C4-2B (cell line): Measurements from ENCODE around the gene SIRPG.

Source experiments
- CTCF ChIP-seq: fragments of 450-650 bp; conservative IDR thresholded peaks from 2 replicates; pipeline ENCODE4 v1.5.1; 2017; ENCODE audit warnings: mild to moderate bottlenecking
- ZFX ChIP-seq: fragments of 450-650 bp; IDR thresholded peaks from 2 replicates; pipeline ENCODE4 v1.6.1; 2017

- TF ChIP-seq CTCF, result no peak
- TF ChIP-seq ZFX, result no peak
Measured at GRCh38 chr20:1667502-1668085, 10.0 kb upstream of the SIRPG start.
